ENCODE data around the gene TSFM.

- TF ChIP-seq CTCF (IDR thresholded peaks at IDR 0.05) (no peak), POLR2A (IDR thresholded peaks at IDR 0.05) (no peak)
These were observed 11.2 kb upstream of the TSFM start for GRCh38 chr12:57771236-57771872.
